B cell (primary cell): ENCODE measurements around the gene BUB1B. TPM values are rescaled to one million over a fixed set of nuclear protein-coding genes. Genes with fewer than 3 reads are reported as not detected.

Source experiments
- ATAC-seq: fragments of 200-7000 bp; cut with Tn5 transposase; one replicate; pipeline ENCODE4 v1.10.0; 2021; ENCODE audit warnings: low read depth, mild to moderate bottlenecking, moderate number of reproducible peaks, moderate library complexity
- CTCF ChIA-PET: fragments of 350-600 bp; sonication (Branson Sonifier 250); formaldehyde crosslinking; loops from one replicate; lab custom pipeline; 2021; ENCODE audit warnings: antibody characterized with exemption, inconsistent platforms; lab: Charles Lee
- POLR2A ChIA-PET: fragments of 350-600 bp; sonication (Branson Sonifier 250); formaldehyde crosslinking; loops from one replicate; lab custom pipeline; 2021; ENCODE audit warnings: antibody characterized with exemption; lab: Charles Lee
- DNase-seq: peaks from one replicate; pipeline ENCODE4 v3.0.0; 2013
- H2AFZ ChIP-seq: 2 replicates; pipeline ENCODE4 v1.6.1; 2012; ENCODE audit warnings: mild to moderate bottlenecking, low read depth, low read length; ENCODE audit not compliant: insufficient read depth, poor library complexity, severe bottlenecking
- H3K27ac ChIP-seq, 2 donors: 1 replicate in 1 of 2; 2 replicates in 1 of 2; pipeline ENCODE4 v1.5.1; 2012 to 2013; ENCODE audit warnings: low read length in 2 of 2, mild to moderate bottlenecking in 2 of 2, moderate library complexity in 1 of 2
- H3K27me3 ChIP-seq, 4 experiments: fragments of 200-600 bp in 1 of 4; sonication (generic) in 1 of 4; replicated peaks in 1 of 4; 1 replicate in 2 of 4; 2 replicates in 2 of 4; pipeline versions ENCODE4 v1.6.1 to v1.7.0; 2013 to 2016; ENCODE audit warnings: low read length in 3 of 4, mild to moderate bottlenecking in 2 of 4, mixed read lengths in 1 of 4, moderate library complexity in 1 of 4; ENCODE audit not compliant: insufficient read depth in 4 of 4, control insufficient read depth in 3 of 4; ENCODE audit errors: control extremely low read depth in 1 of 4
- H3K36me3 ChIP-seq, 2 experiments: replicated peaks in 1 of 2; 1 replicate in 1 of 2; 2 replicates in 1 of 2; pipeline versions ENCODE4 v1.6.1 to v1.7.1; 2013; ENCODE audit warnings: low read length in 1 of 2; ENCODE audit not compliant: insufficient read depth in 2 of 2, control insufficient read depth in 1 of 2; ENCODE audit errors: control extremely low read depth in 1 of 2, extremely low read depth in 1 of 2
- H3K4me1 ChIP-seq, 2 donors: fragments of 200-600 bp in 1 of 2; sonication (generic) in 1 of 2; 1 replicate in 1 of 2; 2 replicates in 1 of 2; pipeline versions ENCODE4 v1.5.1 to v1.6.1; 2013 to 2017; ENCODE audit warnings: low read length in 2 of 2; ENCODE audit not compliant: control insufficient read depth in 2 of 2, insufficient read depth in 2 of 2
- H3K4me2 ChIP-seq: replicated peaks from 2 replicates; pipeline ENCODE3; 2012; ENCODE audit warnings: mild to moderate bottlenecking, low read depth, low read length; ENCODE audit not compliant: poor library complexity, severe bottlenecking
- H3K4me3 ChIP-seq, 5 experiments: fragments of 200-600 bp in 1 of 5; sonication (generic) in 1 of 5; 1 replicate in 3 of 5; 2 replicates in 2 of 5; pipeline versions ENCODE4 v1.5.1 to v1.7.0; 2011 to 2016; ENCODE audit warnings: low read length in 4 of 5, mild to moderate bottlenecking in 4 of 5, low read depth in 2 of 5, control low read depth in 1 of 5, moderate library complexity in 1 of 5; ENCODE audit not compliant: insufficient read depth in 1 of 5; ENCODE audit errors: control extremely low read depth in 1 of 5, extremely low read depth in 1 of 5
- H3K79me2 ChIP-seq: fragments of 200-600 bp; sonication (generic); one replicate; pipeline ENCODE4 v1.6.0; 2016; ENCODE audit warnings: low read length; ENCODE audit not compliant: control insufficient read depth, insufficient read depth
- H3K9ac ChIP-seq: fragments of 200-600 bp; sonication (generic); 2 replicates; pipeline ENCODE4 v1.6.1; 2017; ENCODE audit warnings: mild to moderate bottlenecking, low read length, moderate library complexity
- H3K9me3 ChIP-seq, 3 donors: one replicate each; pipeline versions ENCODE4 v1.6.1 to v1.7.1; 2013; ENCODE audit warnings: low read length in 2 of 3; ENCODE audit not compliant: control insufficient read depth in 2 of 3, insufficient read depth in 1 of 3; ENCODE audit errors: control extremely low read depth in 1 of 3
- H4K20me1 ChIP-seq: 2 replicates; pipeline ENCODE4 v1.6.0; 2012; ENCODE audit warnings: mild to moderate bottlenecking, low read length; ENCODE audit not compliant: insufficient read depth, control insufficient read depth, poor library complexity, severe bottlenecking
- H3K27ac Mint-ChIP-seq: one replicate; pipeline ENCODE4 v1.8.0; 2021; ENCODE audit warnings: mixed read lengths
- H3K27me3 Mint-ChIP-seq: one replicate; pipeline ENCODE4 v1.8.0; 2021; ENCODE audit warnings: mixed read lengths
- H3K4me1 Mint-ChIP-seq: one replicate; pipeline ENCODE4 v1.8.0; 2021; ENCODE audit warnings: mixed read lengths
- H3K4me3 Mint-ChIP-seq: one replicate; pipeline ENCODE4 v1.8.0; 2021; ENCODE audit warnings: mixed read lengths
- H3K9me3 Mint-ChIP-seq: one replicate; pipeline ENCODE4 v1.8.0; 2022; ENCODE audit warnings: mixed read lengths; ENCODE audit not compliant: insufficient read depth
- EZH2 ChIP-seq: IDR thresholded peaks from 2 replicates; pipeline ENCODE4 v1.6.1; 2012; ENCODE audit warnings: borderline replicate concordance, low read depth, mild to moderate bottlenecking, moderate library complexity, low read length; ENCODE audit not compliant: insufficient read depth, poor library complexity, severe bottlenecking
- WGBS: methylation state at CpG from one replicate; pipeline ENCODE4 v1.1.5; 2013; ENCODE audit warnings: missing lambda C conversion rate; ENCODE audit not compliant: insufficient coverage; 5-methylcytosine and 5-hydroxymethylcytosine counted together
- intact Hi-C: fragments of 100-400 bp; cut with micrococcal nuclease; formaldehyde crosslinking; loops from one replicate; pipeline ENCODE4 v1.10.0; 2022
- polyA plus RNA-seq: library from polyadenylated mRNA; depleted of rRNA; stranded (reverse); fragments of >200 nt; gene quantifications from 2 replicates; pipeline ENCODE4 v1.2.3, GENCODE V29; 2012
- total RNA-seq, 2 donors: library from RNA; stranded (reverse); fragments of 120-200 nt in 1 of 2; gene quantifications; 1 replicate in 1 of 2; 2 replicates in 1 of 2; pipeline versions ENCODE4 v1.2.3 to v1.2.4, GENCODE V29; 2013 to 2022
- TF ChIP-seq, protein P1 (sequence below): fragments of 200-600 bp; IDR thresholded peaks from one replicate; pipeline ENCODE4 v1.8.0; 2022; ENCODE audit warnings: antibody characterized with exemption, mild to moderate bottlenecking

The BUB1B gene
- total and polyA plus RNA-seq, 2 donors (not counting 1 experiment from before 2014, with no cell fraction given): 0.70 to 4.4 TPM

DNA sequence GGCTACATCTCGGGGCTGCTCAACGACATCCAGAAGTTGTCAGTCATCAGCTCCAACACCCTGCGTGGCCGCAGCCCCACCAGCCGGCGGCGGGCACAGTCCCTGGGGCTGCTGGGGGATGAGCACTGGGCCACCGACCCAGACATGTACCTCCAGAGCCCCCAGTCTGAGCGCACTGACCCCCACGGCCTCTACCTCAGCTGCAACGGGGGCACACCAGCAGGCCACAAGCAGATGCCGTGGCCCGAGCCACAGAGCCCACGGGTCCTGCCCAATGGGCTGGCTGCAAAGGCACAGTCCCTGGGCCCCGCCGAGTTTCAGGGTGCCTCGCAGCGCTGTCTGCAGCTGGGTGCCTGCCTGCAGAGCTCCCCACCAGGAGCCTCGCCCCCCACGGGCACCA lies 105.0 kb downstream of the BUB1B start:
- H3K27ac Mint-ChIP-seq: no peak overlapping the region
- H3K9me3 Mint-ChIP-seq: no peaks in the 10 kb centered on the region
- H3K9ac ChIP-seq: no peak overlapping the region

DNA sequence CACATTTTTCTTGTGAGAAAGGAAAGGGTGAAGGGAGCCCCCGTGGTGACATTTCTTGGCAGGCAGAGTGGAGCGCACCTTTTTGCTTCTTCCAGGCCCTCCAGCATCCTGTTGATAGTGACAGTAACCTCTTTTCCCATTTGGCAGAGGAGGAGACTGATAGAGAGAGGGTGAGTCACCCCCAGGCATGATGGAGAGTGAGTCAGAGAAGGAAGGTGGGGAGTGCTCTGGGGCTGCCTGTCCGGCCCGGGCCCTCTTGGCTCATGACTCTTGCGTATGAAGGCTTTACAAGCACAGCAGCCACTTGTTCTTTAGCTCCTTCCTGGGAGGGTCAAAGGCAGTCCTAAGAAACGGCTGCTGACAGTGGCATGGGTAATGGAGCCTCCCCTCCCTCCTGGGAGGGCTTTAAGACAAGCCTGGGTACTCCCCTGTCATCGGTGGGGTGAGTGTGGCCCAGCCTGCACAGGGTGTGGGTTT lies 106.0 kb downstream of the BUB1B start:
- Histone ChIP-seq H3K27me3 (no peaks in the 10 kb centered on the region), H3K27ac (no peak overlapping the region), H4K20me1 (no peaks in the 10 kb centered on the region), H3K36me3 (no peaks in the 10 kb centered on the region), H3K4me1 (no peaks in the 10 kb centered on the region), H3K4me3 (no peak overlapping the region), H3K4me2 (no peak overlapping the region), H3K9ac (no peak overlapping the region), H3K79me2 (no peaks in the 10 kb centered on the region), H2AFZ (no peak overlapping the region), H3K9me3 (no peaks in the 10 kb centered on the region)
- TF ChIP-seq, protein P1, sequence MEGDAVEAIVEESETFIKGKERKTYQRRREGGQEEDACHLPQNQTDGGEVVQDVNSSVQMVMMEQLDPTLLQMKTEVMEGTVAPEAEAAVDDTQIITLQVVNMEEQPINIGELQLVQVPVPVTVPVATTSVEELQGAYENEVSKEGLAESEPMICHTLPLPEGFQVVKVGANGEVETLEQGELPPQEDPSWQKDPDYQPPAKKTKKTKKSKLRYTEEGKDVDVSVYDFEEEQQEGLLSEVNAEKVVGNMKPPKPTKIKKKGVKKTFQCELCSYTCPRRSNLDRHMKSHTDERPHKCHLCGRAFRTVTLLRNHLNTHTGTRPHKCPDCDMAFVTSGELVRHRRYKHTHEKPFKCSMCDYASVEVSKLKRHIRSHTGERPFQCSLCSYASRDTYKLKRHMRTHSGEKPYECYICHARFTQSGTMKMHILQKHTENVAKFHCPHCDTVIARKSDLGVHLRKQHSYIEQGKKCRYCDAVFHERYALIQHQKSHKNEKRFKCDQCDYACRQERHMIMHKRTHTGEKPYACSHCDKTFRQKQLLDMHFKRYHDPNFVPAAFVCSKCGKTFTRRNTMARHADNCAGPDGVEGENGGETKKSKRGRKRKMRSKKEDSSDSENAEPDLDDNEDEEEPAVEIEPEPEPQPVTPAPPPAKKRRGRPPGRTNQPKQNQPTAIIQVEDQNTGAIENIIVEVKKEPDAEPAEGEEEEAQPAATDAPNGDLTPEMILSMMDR: no peak
- TF ChIP-seq EZH2: no peak
- ChIA-PET CTCF (interaction anchor here (0.8 kb wide), 1 partner anchor 40 kb away, joined by 3 read pairs; the partner anchor contains the start of gene PLCB2), POLR2A (no interaction called here)
- Mint-ChIP-seq H3K27ac (no peak overlapping the region), H3K9me3 (no peaks in the 10 kb centered on the region), H3K4me3 (no peak overlapping the region), H3K27me3 (no peaks in the 10 kb centered on the region), H3K4me1 (no peaks in the 10 kb centered on the region)
- intact Hi-C loops: no loop called here
- DNase-seq (no peak), ATAC-seq (no peak)
- 82% methylated on average over 5 of the region's 7 CpGs for WGBS

More for the DNA sequence above, 105.0 kb downstream of the BUB1B start:
- ATAC-seq (no peak), DNase-seq (no peak)
- Histone ChIP-seq H3K27me3 (no peaks in the 10 kb centered on the region), H3K9me3 (no peaks in the 10 kb centered on the region), H3K79me2 (no peaks in the 10 kb centered on the region), H3K4me2 (no peak overlapping the region), H3K27ac (no peak overlapping the region), H3K4me1 (no peaks in the 10 kb centered on the region), H3K4me3 (no peak overlapping the region), H3K36me3 (no peaks in the 10 kb centered on the region), H2AFZ (no peak overlapping the region), H4K20me1 (no peaks in the 10 kb centered on the region)
- TF ChIP-seq EZH2: no peak
- TF ChIP-seq, protein P1: no peak
- Mint-ChIP-seq H3K4me1 (no peaks in the 10 kb centered on the region), H3K4me3 (no peak overlapping the region), H3K27me3 (no peaks in the 10 kb centered on the region)
- WGBS: 98% methylated on average over 20 of the region's 20 CpGs
- CTCF ChIA-PET: no interaction called here
- intact Hi-C loops: no loop called here
- POLR2A ChIA-PET: no interaction called here
